ENCODE data around the gene ECSCR.

Gene ECSCR

GRCh38 chr5:139401546-139401945 lies 61.0 kb downstream of the ECSCR start:
- no peaks in the 10 kb centered on the region for H3K36me3 ChIP-seq (ENCODE audit: low read depth)
- TF ChIP-seq CTCF (IDR thresholded peaks at IDR 0.05; ENCODE audit: poor library complexity, severe bottlenecking): no peak
- no peaks in the 10 kb centered on the region for H3K27me3 ChIP-seq (ENCODE audit: insufficient read depth, poor library complexity, severe bottlenecking)
- H3K9me3 ChIP-seq (ENCODE audit: severe bottlenecking): no peaks in the 10 kb centered on the region
- no peak overlapping the region for H3K4me3 ChIP-seq (ENCODE audit: severe bottlenecking)
- ATAC-seq (ENCODE audit: low read depth) (no peak), DNase-seq (ENCODE audit: low spot score) (no peak)
- no peak overlapping the region for H3K27ac ChIP-seq (ENCODE audit: poor library complexity, severe bottlenecking)
- H3K4me1 ChIP-seq (ENCODE audit: insufficient read depth, poor library complexity, severe bottlenecking): peaks cover 10% of the 10 kb centered on the region

- no peak overlapping the region for H3K4me3 ChIP-seq (ENCODE audit: severe bottlenecking)
- H3K27ac ChIP-seq (ENCODE audit: poor library complexity, severe bottlenecking): no peak overlapping the region
- no peak for ATAC-seq (ENCODE audit: low read depth)
Observed at GRCh38 chr5:139399501-139400121, 62.9 kb downstream of the ECSCR start.

More at GRCh38 chr5:139399501-139400121, 62.9 kb downstream of the ECSCR start:
- no peak for DNase-seq (ENCODE audit: low spot score)
- no peaks in the 10 kb centered on the region for H3K27me3 ChIP-seq (ENCODE audit: insufficient read depth, poor library complexity, severe bottlenecking)
- H3K4me1 ChIP-seq (ENCODE audit: insufficient read depth, poor library complexity, severe bottlenecking): peaks cover 10% of the 10 kb centered on the region
- no peaks in the 10 kb centered on the region for H3K9me3 ChIP-seq (ENCODE audit: severe bottlenecking)
- no peak for TF ChIP-seq CTCF (IDR thresholded peaks at IDR 0.05; ENCODE audit: poor library complexity, severe bottlenecking)
- H3K36me3 ChIP-seq (ENCODE audit: low read depth): no peaks in the 10 kb centered on the region
